ENCODE measurements around the gene CYB561D1.
"Not testable (repeated sequence)": the region's sequence is repeated elsewhere in the genome, so short reads cannot be mapped to it uniquely, and the experiment has no call there.

DNA sequence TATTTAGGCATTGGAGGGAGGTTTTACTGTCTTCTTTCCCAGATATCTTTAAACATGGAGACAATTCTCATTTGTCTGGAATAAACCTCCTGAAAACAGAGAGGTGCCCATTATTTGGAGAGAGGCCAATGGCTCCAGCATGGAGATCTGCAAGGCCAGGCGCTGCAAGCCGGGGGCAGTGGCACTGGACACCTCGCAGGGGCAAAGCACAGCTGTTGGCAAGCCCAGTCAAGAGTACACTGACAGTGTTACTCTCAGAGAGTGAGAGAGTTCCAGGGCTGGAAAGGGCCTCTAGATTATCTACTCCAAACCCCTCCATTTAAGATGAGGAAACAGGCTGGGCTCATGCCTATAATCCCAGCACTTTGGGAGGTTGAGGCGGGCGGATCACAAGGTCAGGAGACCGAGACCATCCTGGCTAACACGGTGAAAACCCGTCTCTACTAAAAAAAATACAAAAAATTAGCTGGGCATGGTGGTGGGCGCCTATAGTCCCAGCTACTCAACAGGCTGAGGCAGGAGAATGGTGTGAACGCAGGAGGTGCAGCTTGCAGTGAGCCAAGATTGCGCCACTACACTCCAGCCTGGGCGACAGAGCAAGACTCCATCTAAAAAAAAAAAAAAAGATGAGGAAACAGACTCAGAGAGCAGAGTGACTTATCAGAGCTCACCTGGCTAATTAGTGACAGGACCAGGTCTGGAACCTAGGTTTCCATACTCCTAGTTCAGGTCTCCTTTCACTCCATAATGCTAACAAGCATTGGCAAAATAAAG, 20.4 kb upstream of the CYB561D1 start:
- TF ChIP-seq, protein P1, sequence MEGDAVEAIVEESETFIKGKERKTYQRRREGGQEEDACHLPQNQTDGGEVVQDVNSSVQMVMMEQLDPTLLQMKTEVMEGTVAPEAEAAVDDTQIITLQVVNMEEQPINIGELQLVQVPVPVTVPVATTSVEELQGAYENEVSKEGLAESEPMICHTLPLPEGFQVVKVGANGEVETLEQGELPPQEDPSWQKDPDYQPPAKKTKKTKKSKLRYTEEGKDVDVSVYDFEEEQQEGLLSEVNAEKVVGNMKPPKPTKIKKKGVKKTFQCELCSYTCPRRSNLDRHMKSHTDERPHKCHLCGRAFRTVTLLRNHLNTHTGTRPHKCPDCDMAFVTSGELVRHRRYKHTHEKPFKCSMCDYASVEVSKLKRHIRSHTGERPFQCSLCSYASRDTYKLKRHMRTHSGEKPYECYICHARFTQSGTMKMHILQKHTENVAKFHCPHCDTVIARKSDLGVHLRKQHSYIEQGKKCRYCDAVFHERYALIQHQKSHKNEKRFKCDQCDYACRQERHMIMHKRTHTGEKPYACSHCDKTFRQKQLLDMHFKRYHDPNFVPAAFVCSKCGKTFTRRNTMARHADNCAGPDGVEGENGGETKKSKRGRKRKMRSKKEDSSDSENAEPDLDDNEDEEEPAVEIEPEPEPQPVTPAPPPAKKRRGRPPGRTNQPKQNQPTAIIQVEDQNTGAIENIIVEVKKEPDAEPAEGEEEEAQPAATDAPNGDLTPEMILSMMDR (IDR thresholded peaks at IDR 0.05), result not testable (repeated sequence)
- not testable (repeated sequence) for TF ChIP-seq POLR2A (IDR thresholded peaks at IDR 0.05); POLR2AphosphoS5 (IDR thresholded peaks at IDR 0.05; ENCODE audit: insufficient read depth in 1 of 2, low read depth in 1 of 2)
